GM18907 (cell line): ENCODE results near the gene GFPT1.
"Not testable (repeated sequence)": the region's sequence is repeated elsewhere in the genome, so short reads cannot be mapped to it uniquely, and the experiment has no call there.

Experiments used
- ATAC-seq: cut with Tn5 transposase; IDR thresholded peaks from one replicate; pipeline ENCODE4 v1.9.1; 2021; ENCODE audit warnings: mild to moderate bottlenecking, moderate library complexity; ENCODE audit not compliant: unreplicated experiment

The GFPT1 gene

GRCh38 chr2:69386789-69387734 lies at the start of gene GFPT1:
GFPT1 (minus strand) TSS chr2:69387227; CDS start chr2:69387071, 156 bp downstream.
- ATAC-seq = peak; percentile 85

GRCh38 chr2:69436596-69436937 lies 49.5 kb upstream of the GFPT1 start:
- peak; percentile 7 for ATAC-seq

GRCh38 chr2:69434753-69435152 lies 47.7 kb upstream of the GFPT1 start:
- ATAC-seq = no peak

DNA sequence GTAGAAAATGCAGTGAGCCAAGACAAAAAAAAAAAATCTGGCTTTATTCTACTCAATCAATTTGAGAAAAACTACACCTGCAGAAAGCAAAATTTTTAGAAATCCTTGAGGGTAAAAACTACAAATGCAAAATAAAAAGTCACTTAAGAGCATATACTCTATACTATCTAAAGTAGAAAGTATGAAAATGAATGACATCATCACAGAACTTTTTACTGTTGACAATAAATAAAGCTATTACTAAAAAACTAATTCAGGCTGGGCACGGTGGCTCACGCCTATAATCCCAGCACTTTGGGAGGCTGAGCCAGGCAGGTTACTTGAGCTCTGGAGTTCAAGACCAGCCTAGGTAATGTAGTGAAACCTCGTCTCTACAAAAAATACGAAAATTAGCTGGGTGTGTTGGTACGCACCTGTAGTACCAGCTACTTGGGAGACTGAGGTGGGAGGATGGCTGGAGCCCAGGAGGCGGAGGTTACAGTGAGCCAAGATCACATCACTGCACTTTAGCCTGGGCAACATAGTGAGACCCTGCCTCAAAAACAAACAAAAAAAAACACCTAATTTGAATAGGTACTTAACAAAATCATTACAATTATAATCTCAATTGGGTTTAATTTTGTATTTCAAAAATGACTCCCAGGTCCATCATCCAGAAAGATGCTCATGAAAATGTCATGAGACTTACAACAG lies 42.6 kb upstream of the GFPT1 start:
- no peak for ATAC-seq

- ATAC-seq = no peak
Observed at GRCh38 chr2:69428981-69429380, 42.0 kb upstream of the GFPT1 start.

DNA sequence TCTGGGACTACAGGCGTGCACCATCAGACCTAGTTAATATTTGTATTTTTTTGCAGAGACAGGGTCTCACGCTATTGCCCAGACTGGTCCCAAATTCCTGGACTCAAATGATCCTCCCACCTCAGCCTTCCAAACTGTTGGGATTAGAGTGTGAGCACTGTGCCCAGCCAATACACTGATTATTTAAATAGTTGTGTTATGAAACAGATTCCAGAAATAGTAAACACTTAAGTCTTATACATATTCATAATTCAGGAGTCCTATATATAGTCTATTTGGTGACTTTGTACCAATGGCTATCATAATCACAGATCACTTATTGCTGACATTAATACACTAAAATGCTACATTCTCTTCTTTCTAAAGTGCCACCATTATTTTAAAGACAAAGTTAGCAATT lies 37.4 kb upstream of the GFPT1 start:
- ATAC-seq = no peak

GRCh38 chr2:69422198-69422597 lies 35.2 kb upstream of the GFPT1 start:
- ATAC-seq = no peak

DNA sequence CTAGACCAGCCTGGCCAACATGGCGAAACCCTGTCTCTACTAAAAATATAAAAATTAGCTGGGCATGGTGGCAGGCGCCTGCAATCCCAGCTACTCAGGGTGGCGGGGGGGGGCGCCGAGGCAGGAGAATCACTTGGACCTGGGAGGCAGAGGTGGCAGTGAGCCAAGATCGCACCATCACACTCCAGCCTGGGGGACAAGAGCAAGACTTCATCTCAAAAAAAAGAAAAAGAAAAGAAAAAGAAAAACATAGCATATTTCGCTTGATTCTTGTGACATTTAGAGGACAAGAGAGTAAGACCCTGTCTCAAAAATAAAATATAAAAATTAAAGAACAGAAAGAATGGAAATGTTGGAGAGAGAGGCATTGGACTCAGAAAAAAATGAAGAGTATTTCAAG lies 32.1 kb upstream of the GFPT1 start:
- not testable (repeated sequence) for ATAC-seq

GRCh38 chr2:69416147-69416546 lies 29.1 kb upstream of the GFPT1 start:
- no peak for ATAC-seq

- ATAC-seq = no peak
Observed at GRCh38 chr2:69411120-69411519, 24.1 kb upstream of the GFPT1 start.

DNA sequence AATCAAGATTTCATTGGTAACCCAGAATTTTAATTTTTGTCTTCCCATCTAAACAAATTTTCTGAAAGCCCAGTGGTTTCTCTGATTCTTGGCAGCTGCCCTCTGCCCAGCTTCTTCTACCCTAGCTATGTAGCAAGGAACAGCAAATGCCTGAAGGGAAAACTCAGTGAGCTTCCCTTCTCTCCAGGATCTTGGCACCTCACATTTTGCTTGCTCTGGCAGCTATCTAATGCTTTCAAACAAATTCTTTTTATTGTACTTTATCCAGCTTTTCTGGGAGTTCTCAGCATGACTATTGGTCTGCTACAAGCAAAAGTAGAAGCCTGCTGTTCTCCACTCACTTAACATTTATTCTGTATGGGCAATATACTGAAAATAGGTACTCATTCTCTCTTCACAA lies 18.3 kb upstream of the GFPT1 start:
- ATAC-seq = no peak

DNA sequence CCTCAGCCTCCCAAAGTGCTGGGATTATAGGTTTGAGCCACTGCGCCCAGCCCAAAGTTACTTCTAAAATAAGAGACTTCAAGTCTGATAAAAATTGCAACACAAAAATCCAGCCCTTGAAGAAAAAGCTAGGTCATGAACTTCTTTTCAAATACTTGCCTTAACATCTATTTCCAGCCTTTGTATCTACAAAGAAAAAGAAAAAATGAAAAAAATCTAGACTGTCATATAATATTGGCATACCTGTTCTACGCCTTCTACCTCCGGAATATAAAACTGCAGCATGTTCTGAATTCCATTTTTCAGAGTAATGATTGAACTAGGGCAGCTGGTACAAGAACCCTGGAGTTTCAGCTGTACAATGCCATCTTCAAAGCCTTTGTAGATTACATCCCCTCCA lies 13.1 kb upstream of the GFPT1 start:
- ATAC-seq = no peak

GRCh38 chr2:69397234-69397633 lies 10.2 kb upstream of the GFPT1 start:
- no peak for ATAC-seq

DNA sequence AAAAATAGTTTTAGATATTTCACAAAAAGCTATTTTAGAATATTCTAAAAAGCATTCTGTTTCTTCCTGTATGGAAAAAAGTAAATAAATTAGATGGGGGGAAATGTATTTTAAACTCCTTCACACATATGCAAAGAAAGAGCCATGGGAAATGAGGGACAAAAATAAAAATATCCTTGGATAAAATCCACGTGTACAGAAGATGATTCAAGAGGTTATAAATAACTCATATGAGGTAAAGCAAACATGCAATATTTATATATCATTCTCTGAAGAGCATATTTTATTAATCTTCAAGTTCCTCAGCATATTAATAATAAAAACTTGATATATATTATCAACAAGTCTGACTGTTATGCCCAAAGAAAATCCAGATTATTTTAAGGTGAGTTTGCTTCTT lies 8.8 kb upstream of the GFPT1 start:
- no peak for ATAC-seq

DNA sequence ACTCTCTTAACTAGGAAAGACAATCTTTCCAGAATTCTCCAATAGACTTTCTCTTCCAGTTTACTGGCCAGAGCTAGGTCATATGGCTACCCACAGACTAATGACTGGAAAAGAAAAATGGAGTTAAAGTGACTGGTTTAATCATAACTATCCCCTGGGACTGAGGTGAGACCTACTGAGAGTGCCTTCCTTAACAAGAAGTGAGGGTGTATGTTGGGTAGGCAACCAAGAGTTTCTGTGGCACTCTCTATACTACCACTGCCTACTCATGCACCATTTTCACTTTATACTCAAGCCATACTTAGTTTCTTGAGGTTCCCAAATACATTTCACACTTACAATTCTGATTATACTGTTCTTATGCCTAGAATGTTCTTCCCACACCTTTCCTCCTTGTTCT lies 6.9 kb upstream of the GFPT1 start:
- no peak for ATAC-seq

GRCh38 chr2:69390471-69390870 lies 3.4 kb upstream of the GFPT1 start:
- ATAC-seq = no peak

DNA sequence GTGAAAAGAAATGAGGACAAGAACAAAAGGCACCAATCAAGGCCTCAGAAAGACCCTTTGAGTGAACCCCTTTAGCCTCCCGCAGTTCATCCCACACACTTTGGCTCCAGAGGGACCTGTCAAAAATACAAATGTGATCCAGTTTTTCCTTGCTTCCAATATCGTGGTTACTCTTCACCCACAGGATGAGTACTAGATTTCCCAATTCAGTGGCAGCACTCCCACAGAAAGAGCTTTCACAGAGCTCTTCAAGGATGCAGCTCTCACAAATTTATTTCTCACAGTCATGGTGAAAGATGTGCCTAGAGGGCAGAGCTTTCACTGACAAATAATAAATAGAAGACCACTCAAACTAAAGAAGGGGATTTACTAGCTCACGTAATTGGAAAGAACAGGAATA lies 3.0 kb upstream of the GFPT1 start:
- ATAC-seq = no peak

DNA sequence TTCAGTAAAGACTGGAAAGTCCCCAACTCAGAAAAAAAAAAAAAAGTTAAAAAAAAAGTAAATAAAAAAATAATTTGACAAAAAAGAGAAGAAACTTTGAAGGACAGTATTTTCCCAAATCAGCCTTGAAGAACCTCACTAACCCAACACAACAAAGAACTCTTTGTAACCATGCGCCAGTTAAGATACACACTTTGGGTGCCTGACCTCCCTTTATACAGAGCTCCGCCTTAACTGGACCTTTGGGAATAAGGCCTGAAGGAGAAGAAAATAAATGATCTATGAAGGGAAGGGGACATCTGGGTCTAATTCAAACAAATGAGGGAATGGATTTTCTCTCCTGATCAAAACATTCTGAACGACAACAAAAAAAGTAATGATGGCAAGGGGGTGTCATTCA lies 2.2 kb upstream of the GFPT1 start:
- ATAC-seq = no peak

GRCh38 chr2:69387770-69388481 lies 899 bp upstream of the GFPT1 start:
- ATAC-seq = no peak

- ATAC-seq = peak; percentile 34
Observed at GRCh38 chr2:69386360-69386759, 667 bp downstream of the GFPT1 start.

- ATAC-seq = no peak
Observed at GRCh38 chr2:69385443-69386151, 1.4 kb downstream of the GFPT1 start.
